Stimulated activated naive B cell treated with anti-CD40 and anti-IgM and Interleukin-4, amounts not matched to agents 10 μg/mL and 1 μg/mL and 100 μg/mL, for 72 hours (primary cell): ENCODE results near the gene TFAP2A.

ENCODE experiments used
- ATAC-seq, 2 donors: fragments of 150-1000 bp; cut with Tn5 transposase; replicated peaks; 2 replicates each; pipeline ENCODE4 v1.10.0; 2021; ENCODE audit warnings: moderate library complexity in 1 of 2
- DNase-seq: peaks from one replicate; pipeline ENCODE4 v3.0.0; 2021
- H3K27ac Mint-ChIP-seq: one replicate; pipeline ENCODE4 v1.8.0; 2022; ENCODE audit warnings: mild to moderate bottlenecking, mixed read lengths
- H3K27me3 Mint-ChIP-seq, 2 donors: one replicate each; pipeline ENCODE4 v1.8.0; 2022; ENCODE audit warnings: mixed read lengths in 2 of 2
- H3K36me3 Mint-ChIP-seq, 2 donors: one replicate each; pipeline ENCODE4 v1.8.0; 2022; ENCODE audit warnings: mixed read lengths in 2 of 2, mild to moderate bottlenecking in 1 of 2
- H3K4me1 Mint-ChIP-seq, 2 donors: one replicate each; pipeline ENCODE4 v1.8.0; 2022; ENCODE audit warnings: mixed read lengths in 2 of 2, mild to moderate bottlenecking in 1 of 2
- H3K4me3 Mint-ChIP-seq, 2 donors: one replicate each; pipeline ENCODE4 v1.8.0; 2022; ENCODE audit warnings: mild to moderate bottlenecking in 2 of 2, mixed read lengths in 2 of 2, moderate library complexity in 1 of 2
- H3K9me3 Mint-ChIP-seq, 2 donors: one replicate each; pipeline ENCODE4 v1.8.0; 2022; ENCODE audit warnings: mixed read lengths in 2 of 2, mild to moderate bottlenecking in 1 of 2

TFAP2A gene

GRCh38 chr6:10393544-10394225 is 21.2 kb downstream of the TFAP2A start:
- Mint-ChIP-seq H3K4me1 (peaks cover 3 to 6% of the 10 kb centered on the region in 2 donors), H3K4me3 (no peak overlapping the region), H3K27me3 (peaks cover 86 to 95% of the 10 kb centered on the region in 2 donors), H3K36me3 (peaks cover 9 to 10% of the 10 kb centered on the region in 2 donors), H3K27ac (no peak overlapping the region), H3K9me3 (peaks cover 11% of the 10 kb centered on the region in 2 donors)
- DNase-seq (no peak), ATAC-seq (no peak)

- ATAC-seq (no peak), DNase-seq (no peak)
- Mint-ChIP-seq H3K4me3 (no peak overlapping the region), H3K27me3 (peaks cover 79 to 99% of the 10 kb centered on the region in 2 donors), H3K4me1 (peaks cover 3 to 6% of the 10 kb centered on the region in 2 donors), H3K9me3 (peaks cover 11% of the 10 kb centered on the region in 2 donors), H3K36me3 (peaks cover 9 to 10% of the 10 kb centered on the region in 2 donors), H3K27ac (no peak overlapping the region)
These were observed 23.1 kb downstream of the TFAP2A start for GRCh38 chr6:10391799-10392198.

GRCh38 chr6:10391299-10391630 is 23.6 kb downstream of the TFAP2A start:
- no peak overlapping the region for H3K27ac Mint-ChIP-seq
- DNase-seq (no peak), ATAC-seq (no peak)
- peaks cover 3 to 6% of the 10 kb centered on the region in 2 donors for H3K4me1 Mint-ChIP-seq
- peaks cover 9 to 10% of the 10 kb centered on the region in 2 donors for H3K36me3 Mint-ChIP-seq
- H3K27me3 Mint-ChIP-seq, result peaks cover 81 to 99% of the 10 kb centered on the region in 2 donors
- no peak overlapping the region for H3K4me3 Mint-ChIP-seq
- peaks cover 11% of the 10 kb centered on the region in 2 donors for H3K9me3 Mint-ChIP-seq

GRCh38 chr6:10390495-10391298 is 24.2 kb downstream of the TFAP2A start:
- no peak for DNase-seq
- Mint-ChIP-seq H3K4me1 (peaks cover 3 to 6% of the 10 kb centered on the region in 2 donors), H3K27ac (peak overlapping the region; percentile 59), H3K9me3 (peaks cover 8 to 11% of the 10 kb centered on the region in 2 donors), H3K4me3 (peak overlapping the region in 1 of 2 donors; percentile 21), H3K36me3 (peaks cover 9 to 10% of the 10 kb centered on the region in 2 donors), H3K27me3 (peaks cover 81 to 99% of the 10 kb centered on the region in 2 donors)
- no peak for ATAC-seq

GRCh38 chr6:10389739-10390494 is 25.0 kb downstream of the TFAP2A start:
- peak overlapping the region; percentile 79 for H3K27ac Mint-ChIP-seq
- ATAC-seq (no peak), DNase-seq (no peak)
- H3K4me3 Mint-ChIP-seq, result peak overlapping the region in 1 of 2 donors; percentile 21
- H3K36me3 Mint-ChIP-seq, result peaks cover 9 to 10% of the 10 kb centered on the region in 2 donors
- peaks cover 7 to 11% of the 10 kb centered on the region in 2 donors for H3K9me3 Mint-ChIP-seq
- peaks cover 3 to 6% of the 10 kb centered on the region in 2 donors for H3K4me1 Mint-ChIP-seq
- peaks cover 81 to 98% of the 10 kb centered on the region in 2 donors for H3K27me3 Mint-ChIP-seq

- no peak overlapping the region for H3K4me3 Mint-ChIP-seq
- peaks cover 13 to 14% of the 10 kb centered on the region in 2 donors for H3K36me3 Mint-ChIP-seq
- H3K4me1 Mint-ChIP-seq, result peaks cover 5 to 22% of the 10 kb centered on the region in 2 donors
These were observed 27.9 kb downstream of the TFAP2A start for GRCh38 chr6:10386756-10387654.

DNA sequence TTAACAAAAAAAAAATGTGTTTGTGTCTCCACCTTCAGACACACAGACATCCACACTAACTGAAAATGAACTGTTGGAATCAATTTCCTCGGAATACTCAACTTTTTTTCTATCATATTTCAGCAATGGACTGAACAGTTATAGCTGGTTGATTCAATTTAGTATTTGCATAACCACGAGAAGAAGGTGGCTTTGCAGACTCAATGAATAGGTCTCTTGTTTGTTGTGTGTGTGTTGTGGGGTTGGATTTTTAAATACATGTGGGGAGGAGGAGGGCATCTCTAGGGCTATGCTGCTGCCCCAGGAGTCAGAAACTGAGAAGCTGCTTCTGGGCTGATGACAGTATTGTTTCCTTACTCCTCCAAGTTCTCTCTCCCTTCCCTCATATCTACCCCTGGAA is 28.7 kb downstream of the TFAP2A start:
- Mint-ChIP-seq H3K4me1 (peaks cover 8 to 25% of the 10 kb centered on the region in 2 donors), H3K27ac (no peak overlapping the region), H3K4me3 (no peak overlapping the region), H3K9me3 (peaks cover 7 to 13% of the 10 kb centered on the region in 2 donors), H3K27me3 (peaks cover 81 to 97% of the 10 kb centered on the region in 2 donors), H3K36me3 (peaks cover 13 to 14% of the 10 kb centered on the region in 2 donors)
- ATAC-seq (no peak), DNase-seq (no peak)

More at GRCh38 chr6:10386756-10387654, 27.9 kb downstream of the TFAP2A start:
- Mint-ChIP-seq H3K27ac (no peak overlapping the region), H3K9me3 (peaks cover 7 to 13% of the 10 kb centered on the region in 2 donors), H3K27me3 (peaks cover 83 to 97% of the 10 kb centered on the region in 2 donors)
- ATAC-seq, result no peak
- no peak for DNase-seq

- no peak for DNase-seq
- no peak for ATAC-seq
- H3K27ac Mint-ChIP-seq, result peak overlapping the region; percentile 25
- no peak overlapping the region for H3K4me3 Mint-ChIP-seq
- H3K4me1 Mint-ChIP-seq, result peaks cover 9 to 25% of the 10 kb centered on the region in 2 donors
- H3K9me3 Mint-ChIP-seq, result peaks cover 7 to 13% of the 10 kb centered on the region in 2 donors
- peaks cover 13 to 14% of the 10 kb centered on the region in 2 donors for H3K36me3 Mint-ChIP-seq
- peaks cover 81 to 97% of the 10 kb centered on the region in 2 donors for H3K27me3 Mint-ChIP-seq
These were observed 29.2 kb downstream of the TFAP2A start for GRCh38 chr6:10385524-10386132.

DNA sequence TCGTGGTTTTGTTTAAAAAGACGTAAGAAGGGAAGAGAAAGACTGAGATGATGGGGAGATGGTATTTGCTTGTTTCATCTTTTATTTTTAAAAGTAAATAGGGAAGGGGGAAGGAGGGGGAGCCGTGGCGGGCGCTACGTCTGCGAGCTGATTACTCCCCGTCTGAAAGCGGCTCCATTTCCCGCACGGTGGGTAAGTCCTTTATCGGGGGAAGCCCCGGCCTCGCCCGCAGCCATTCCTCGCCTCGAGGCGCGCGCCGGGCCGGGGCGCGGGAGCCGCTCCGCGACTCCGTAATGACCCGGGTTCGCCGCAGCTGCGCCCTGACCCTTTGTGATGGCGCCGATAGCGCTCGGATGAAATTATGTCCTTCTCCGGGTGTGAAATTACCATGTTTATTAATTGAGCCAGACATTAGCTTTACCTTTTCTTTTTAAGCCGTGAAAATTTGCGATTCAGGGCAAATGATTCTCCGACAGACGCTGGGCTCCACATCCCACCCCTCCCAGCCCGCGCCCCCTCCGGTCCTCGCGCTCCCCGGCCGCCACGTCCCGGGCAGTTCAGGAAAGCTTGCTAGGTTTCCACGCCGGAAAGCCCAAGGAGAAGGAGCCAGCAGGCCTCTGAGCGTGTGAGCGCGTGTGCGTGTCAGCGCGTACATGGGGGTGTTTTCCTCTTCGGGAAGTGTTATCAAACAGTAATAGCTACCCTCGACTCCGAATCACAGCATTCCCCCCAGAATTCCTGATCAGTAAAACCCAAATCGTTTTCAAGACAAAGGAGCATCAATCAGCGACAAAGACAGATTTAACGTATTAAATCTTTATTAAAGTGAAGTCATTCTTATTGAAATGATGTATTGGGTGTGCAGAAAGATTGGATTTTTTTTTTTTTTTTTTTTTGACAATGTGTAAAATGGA is 30.0 kb downstream of the TFAP2A start:
- Mint-ChIP-seq H3K36me3 (peaks cover 6 to 11% of the 10 kb centered on the region in 2 donors), H3K27me3 (peaks cover 76 to 96% of the 10 kb centered on the region in 2 donors), H3K9me3 (peaks cover 3 to 8% of the 10 kb centered on the region in 2 donors), H3K4me1 (peaks cover 9 to 21% of the 10 kb centered on the region in 2 donors), H3K27ac (peak overlapping the region; percentile 25), H3K4me3 (no peak overlapping the region)
- DNase-seq (no peak), ATAC-seq (no peak)

DNA sequence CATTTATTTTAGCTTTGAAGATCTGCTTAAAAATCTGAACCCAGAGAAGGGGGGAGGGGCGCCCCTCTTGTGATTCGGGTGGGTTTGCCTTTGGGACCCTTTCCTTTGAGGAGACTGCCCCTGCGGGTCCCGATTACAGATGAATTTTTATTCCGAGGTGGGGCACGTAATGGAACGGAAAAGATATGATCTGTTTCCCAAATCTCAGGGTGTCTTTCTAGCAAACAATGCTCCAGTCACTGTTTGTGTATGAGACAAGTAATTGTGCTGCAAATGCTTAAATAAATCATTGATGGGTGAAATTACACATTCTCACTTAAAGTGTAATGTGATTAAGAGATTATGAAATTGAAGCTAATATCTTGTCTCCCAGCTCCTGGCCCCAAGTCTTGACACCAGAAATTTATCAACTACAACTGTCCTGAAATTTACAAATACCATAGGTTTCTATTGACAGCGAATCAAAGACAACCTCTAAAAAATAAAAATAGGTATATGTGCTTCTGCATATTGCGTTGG is 30.7 kb downstream of the TFAP2A start:
- H3K27me3 Mint-ChIP-seq, result peaks cover 68 to 89% of the 10 kb centered on the region in 2 donors
- H3K36me3 Mint-ChIP-seq, result peaks cover 3 to 6% of the 10 kb centered on the region in 2 donors
- DNase-seq (no peak), ATAC-seq (no peak)
- peak overlapping the region; percentile 14 to 36 for H3K4me3 Mint-ChIP-seq
- peak overlapping the region; percentile 11 for H3K27ac Mint-ChIP-seq
- peaks cover 7 to 18% of the 10 kb centered on the region in 2 donors for H3K4me1 Mint-ChIP-seq
- H3K9me3 Mint-ChIP-seq, result peaks cover 0 to 4% of the 10 kb centered on the region in 2 donors

DNA sequence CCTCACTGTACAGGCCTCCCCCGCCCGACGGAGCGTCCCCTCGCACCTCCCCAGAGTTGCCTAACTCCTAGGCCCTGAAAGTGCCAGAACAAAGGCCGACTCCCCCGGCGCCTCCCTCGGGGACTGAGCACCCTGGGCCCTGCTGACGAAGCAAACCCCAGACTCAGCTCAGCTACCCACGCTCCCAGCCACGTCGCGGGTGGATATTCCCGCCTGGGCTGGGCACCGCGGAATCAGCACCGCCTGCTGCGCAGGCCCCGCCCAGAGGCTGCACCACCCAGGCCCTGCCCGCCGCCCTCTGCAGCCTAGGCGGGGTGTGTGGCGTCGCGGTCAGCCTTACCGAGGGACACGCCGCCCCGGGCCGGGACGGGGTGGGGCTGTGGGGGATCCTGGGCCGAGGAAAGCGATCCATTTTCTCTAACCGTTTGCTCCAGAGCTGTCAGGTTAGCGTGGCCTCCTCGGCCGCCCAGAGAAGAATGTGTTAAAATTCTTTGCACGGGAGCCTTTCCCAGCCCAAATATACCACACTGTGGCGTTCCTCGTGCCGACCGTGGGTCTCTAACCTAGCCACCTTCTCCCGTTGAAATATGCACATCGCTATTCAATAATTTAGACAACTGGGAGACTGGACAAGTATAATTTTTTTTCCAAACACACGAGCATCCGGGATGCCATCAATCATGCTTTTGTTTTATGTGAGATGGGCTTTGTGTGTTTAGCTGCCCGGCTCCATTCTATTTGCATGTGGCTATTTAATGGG is 31.4 kb downstream of the TFAP2A start:
- no peak for DNase-seq
- H3K27ac Mint-ChIP-seq, result peak overlapping the region; percentile 33

More for the DNA sequence above, 31.4 kb downstream of the TFAP2A start:
- Mint-ChIP-seq H3K4me3 (peak overlapping the region in 1 of 2 donors; percentile 14), H3K4me1 (peaks cover 7 to 18% of the 10 kb centered on the region in 2 donors), H3K27me3 (peaks cover 62 to 84% of the 10 kb centered on the region in 2 donors), H3K36me3 (peaks cover 3 to 5% of the 10 kb centered on the region in 2 donors), H3K9me3 (peaks cover 0 to 4% of the 10 kb centered on the region in 2 donors)
- no peak for ATAC-seq
